Measurements from ENCODE around the gene C18orf54.

The C18orf54 gene

GRCh38 chr18:54405290-54405689 is 47.6 kb downstream of the C18orf54 start:
- Histone ChIP-seq H3K27ac (ENCODE audit: low read depth, low read length, poor library complexity, severe bottlenecking) (no peak overlapping the region), H3K4me3 (ENCODE audit: low read depth, low read length, poor library complexity, severe bottlenecking) (no peak overlapping the region), H3K9ac (ENCODE audit: low read length) (no peak overlapping the region), H3K9me3 (ENCODE audit: low read length) (no peaks in the 10 kb centered on the region), H3K4me2 (ENCODE audit: low read length) (no peak overlapping the region), H3K9me2 (ENCODE audit: low read depth, low read length) (no peaks in the 10 kb centered on the region), H3K36me3 (ENCODE audit: insufficient read depth, low read length) (no peaks in the 10 kb centered on the region), H4K20me1 (ENCODE audit: insufficient read depth, low read length) (no peaks in the 10 kb centered on the region), H3K4me1 (ENCODE audit: insufficient read depth, low read length, severe bottlenecking) (no peaks in the 10 kb centered on the region), H3K79me2 (ENCODE audit: insufficient read depth, low read length) (no peaks in the 10 kb centered on the region), H2AFZ (ENCODE audit: low read length) (no peak overlapping the region), H3F3A (ENCODE audit: insufficient read depth, low read length) (no peaks in the 10 kb centered on the region), H3K27me3 (ENCODE audit: insufficient read depth, low read length) (no peaks in the 10 kb centered on the region)
- no peak for TF ChIP-seq EZH2 (IDR thresholded peaks at IDR 0.05; ENCODE audit: borderline replicate concordance, low read length)
- TF ChIP-seq, protein P1, sequence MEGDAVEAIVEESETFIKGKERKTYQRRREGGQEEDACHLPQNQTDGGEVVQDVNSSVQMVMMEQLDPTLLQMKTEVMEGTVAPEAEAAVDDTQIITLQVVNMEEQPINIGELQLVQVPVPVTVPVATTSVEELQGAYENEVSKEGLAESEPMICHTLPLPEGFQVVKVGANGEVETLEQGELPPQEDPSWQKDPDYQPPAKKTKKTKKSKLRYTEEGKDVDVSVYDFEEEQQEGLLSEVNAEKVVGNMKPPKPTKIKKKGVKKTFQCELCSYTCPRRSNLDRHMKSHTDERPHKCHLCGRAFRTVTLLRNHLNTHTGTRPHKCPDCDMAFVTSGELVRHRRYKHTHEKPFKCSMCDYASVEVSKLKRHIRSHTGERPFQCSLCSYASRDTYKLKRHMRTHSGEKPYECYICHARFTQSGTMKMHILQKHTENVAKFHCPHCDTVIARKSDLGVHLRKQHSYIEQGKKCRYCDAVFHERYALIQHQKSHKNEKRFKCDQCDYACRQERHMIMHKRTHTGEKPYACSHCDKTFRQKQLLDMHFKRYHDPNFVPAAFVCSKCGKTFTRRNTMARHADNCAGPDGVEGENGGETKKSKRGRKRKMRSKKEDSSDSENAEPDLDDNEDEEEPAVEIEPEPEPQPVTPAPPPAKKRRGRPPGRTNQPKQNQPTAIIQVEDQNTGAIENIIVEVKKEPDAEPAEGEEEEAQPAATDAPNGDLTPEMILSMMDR (IDR thresholded peaks at IDR 0.05; ENCODE audit: low read length): no peak

DNA sequence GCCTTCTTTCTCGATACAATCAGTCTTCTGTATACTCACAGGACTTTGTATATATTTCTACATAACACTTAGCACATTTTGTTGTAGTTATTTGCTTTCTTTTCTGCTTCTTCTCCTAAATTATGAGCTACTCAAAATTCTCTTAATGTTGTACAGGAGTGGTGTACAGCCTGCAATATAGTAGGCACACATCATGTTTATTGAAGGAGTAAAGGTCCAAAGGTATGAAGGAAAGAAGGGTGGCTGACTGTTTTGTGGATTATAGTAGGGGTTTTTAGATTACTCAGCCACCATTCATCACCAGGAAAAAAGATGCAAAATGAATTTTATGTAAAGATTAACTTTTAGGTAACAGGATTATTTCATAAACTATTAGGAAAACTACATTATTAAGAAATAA is 54.1 kb downstream of the C18orf54 start:
- Histone ChIP-seq H3K4me3 (ENCODE audit: low read depth, low read length, poor library complexity, severe bottlenecking) (no peak overlapping the region), H3F3A (ENCODE audit: insufficient read depth, low read length) (no peaks in the 10 kb centered on the region), H3K27ac (ENCODE audit: low read depth, low read length, poor library complexity, severe bottlenecking) (no peak overlapping the region), H3K4me1 (ENCODE audit: insufficient read depth, low read length, severe bottlenecking) (no peaks in the 10 kb centered on the region), H3K9ac (ENCODE audit: low read length) (no peak overlapping the region), H4K20me1 (ENCODE audit: insufficient read depth, low read length) (no peaks in the 10 kb centered on the region), H3K4me2 (ENCODE audit: low read length) (no peak overlapping the region), H3K79me2 (ENCODE audit: insufficient read depth, low read length) (no peaks in the 10 kb centered on the region), H3K27me3 (ENCODE audit: insufficient read depth, low read length) (no peaks in the 10 kb centered on the region), H3K9me3 (ENCODE audit: low read length) (no peaks in the 10 kb centered on the region), H2AFZ (ENCODE audit: low read length) (no peak overlapping the region), H3K9me2 (ENCODE audit: low read depth, low read length) (no peaks in the 10 kb centered on the region), H3K36me3 (ENCODE audit: insufficient read depth, low read length) (no peaks in the 10 kb centered on the region)
- no peak for TF ChIP-seq EZH2 (IDR thresholded peaks at IDR 0.05; ENCODE audit: borderline replicate concordance, low read length)
- TF ChIP-seq, protein P1 (IDR thresholded peaks at IDR 0.05; ENCODE audit: low read length): no peak

- Histone ChIP-seq H3K27ac (ENCODE audit: low read depth, low read length, poor library complexity, severe bottlenecking) (no peak overlapping the region), H3K36me3 (ENCODE audit: insufficient read depth, low read length) (no peaks in the 10 kb centered on the region), H3K27me3 (ENCODE audit: insufficient read depth, low read length) (no peaks in the 10 kb centered on the region), H3K4me3 (ENCODE audit: low read depth, low read length, poor library complexity, severe bottlenecking) (no peak overlapping the region), H3K9me2 (ENCODE audit: low read depth, low read length) (no peaks in the 10 kb centered on the region), H2AFZ (ENCODE audit: low read length) (no peak overlapping the region), H3K9ac (ENCODE audit: low read length) (no peak overlapping the region), H4K20me1 (ENCODE audit: insufficient read depth, low read length) (no peaks in the 10 kb centered on the region), H3K4me2 (ENCODE audit: low read length) (no peak overlapping the region), H3F3A (ENCODE audit: insufficient read depth, low read length) (no peaks in the 10 kb centered on the region), H3K4me1 (ENCODE audit: insufficient read depth, low read length, severe bottlenecking) (no peaks in the 10 kb centered on the region), H3K79me2 (ENCODE audit: insufficient read depth, low read length) (no peaks in the 10 kb centered on the region), H3K9me3 (ENCODE audit: low read length) (no peaks in the 10 kb centered on the region)
- TF ChIP-seq EZH2 (IDR thresholded peaks at IDR 0.05; ENCODE audit: borderline replicate concordance, low read length): no peak
- TF ChIP-seq, protein P1 (IDR thresholded peaks at IDR 0.05; ENCODE audit: low read length): no peak
These were observed 57.4 kb downstream of the C18orf54 start for GRCh38 chr18:54415086-54415485.

Measured in OCI-LY1 (cell line).